Heart right ventricle (tissue), 16 donors: ENCODE results near the gene LHX2. TPM values are rescaled to one million over a fixed set of nuclear protein-coding genes. Genes with fewer than 3 reads are reported as not detected.
A peak's percentile ranks its signal among the peaks of the same experiment; 100 is the strongest.

Experiments used
- ATAC-seq, 8 donors: fragments of 200-7000 bp; cut with Tn5 transposase; one replicate each; pipeline ENCODE4 v1.9.1; 2020; ENCODE audit warnings: mild to moderate bottlenecking in 8 of 8, moderate library complexity in 8 of 8, moderate number of reproducible peaks in 1 of 8
- DNase-seq, 2 donors: peaks; one replicate each; pipeline ENCODE4 v3.0.0-alpha.2; 2020
- H3K27ac ChIP-seq, 10 donors: fragments of 200-600 bp; sonication (generic) in 2 of 10; one replicate each; pipeline versions ENCODE4 v1.5.0 to v1.8.0; 2020 to 2022; ENCODE audit warnings: mild to moderate bottlenecking in 3 of 10
- H3K27me3 ChIP-seq, 7 donors: fragments of 200-600 bp; one replicate each; pipeline ENCODE4 v1.8.0; 2021 to 2022; ENCODE audit warnings: mild to moderate bottlenecking in 2 of 7
- H3K36me3 ChIP-seq, 9 donors: fragments of 200-600 bp; sonication (generic) in 1 of 9; one replicate each; pipeline versions ENCODE4 v1.5.0 to v1.8.0; 2020 to 2022; ENCODE audit warnings: mild to moderate bottlenecking in 2 of 9
- H3K4me1 ChIP-seq, 9 donors: fragments of 200-600 bp; sonication (generic) in 1 of 9; one replicate each; pipeline versions ENCODE4 v1.5.0 to v1.8.0; 2020 to 2022; ENCODE audit warnings: mild to moderate bottlenecking in 4 of 9
- H3K4me3 ChIP-seq, 10 donors: fragments of 200-600 bp; sonication (generic) in 2 of 10; one replicate each; pipeline versions ENCODE4 v1.5.0 to v1.8.0; 2020 to 2022; ENCODE audit warnings: mild to moderate bottlenecking in 7 of 10, moderate library complexity in 2 of 10
- H3K9me3 ChIP-seq, 11 donors: fragments of 200-600 bp in 10 of 11; sonication (generic) in 2 of 11; one replicate each; pipeline versions ENCODE4 v1.5.0 to v1.8.0; 2013 to 2022; ENCODE audit warnings: mild to moderate bottlenecking in 2 of 11, control low read depth in 1 of 11, moderate library complexity in 1 of 11
- WGBS, 2 donors: extraction: QIAGEN DNeasy Blood & Tissue Kit; methylation state at CpG; one replicate each; pipeline ENCODE4 v1.1.7; 2013; ENCODE audit warnings: inconsistent platforms in 1 of 2; 5-methylcytosine and 5-hydroxymethylcytosine counted together
- intact Hi-C, 10 donors: fragments of 100-400 bp; cut with DNase I; formaldehyde crosslinking; loops; one replicate each; pipeline versions ENCODE4 v1.11.1 to v1.14.2; 2022
- polyA plus RNA-seq, 2 donors: library from polyadenylated mRNA; stranded (reverse); fragments of 200-250 nt; gene quantifications; one replicate each; pipeline ENCODE4 v1.2.3, GENCODE V29; 2013
- total RNA-seq, 10 donors: library from RNA; stranded (reverse); fragmentation: NEBNext Ultra II Directional in 3 of 10; extraction: Animal tissue kit (Norgen Biotek cat#: 25700) in 3 of 10; gene quantifications; one replicate each; pipeline versions ENCODE4 v1.2.1 to v1.2.4, GENCODE V29; 2021 to 2023
- TF ChIP-seq, protein P1 (sequence below), 9 donors: fragments of 200-600 bp; sonication (generic) in 2 of 9; IDR thresholded peaks; one replicate each; pipeline versions ENCODE4 v1.5.0 to v1.8.0; 2021 to 2022; ENCODE audit warnings: antibody characterized with exemption in 9 of 9, mild to moderate bottlenecking in 5 of 9, moderate library complexity in 1 of 9
- donor health status: Arrhythmogenic right ventricular cardiomyopathy.
- donor health status: ischemic (EF 13 %, LVEDD 7.1; RV severe dilation, severe dysfunction).
- donor health status: healthy with polysubstance abuse.
- donor health status: DM: no; HTN: yes; CAD: no.
- donor health status: DM: no; HTN: no; CAD: no.
- donor health status: ischemic (EF 25% LVEDD 6.9; RV normal size, moderate dysfunction).
- donor health status: ischemic (EF 25% LVEDD 5.7; RV mildly dilated, moderate dysfunction).
- donor health status: healthy.
- donor health status: DM: yes; HTN: yes; CAD: no.
- donor health status: Ischemic cardiomyopathy.
- donor health status: ischemic (EF 35%, LVEDD 5.7; RV mildly dilated, moderate dysfunction).
- donor health status: nonischemic (EF 11% LVEDD 7.7; RV severe dilation, severe dysfunction).
- donor health status: DM: yes; HTN: yes; CAD: no.
- donor health status: PGD.
- donor health status: ischemic (EF 29% LVEDD 5.4; RV normal size, mild dysfunction).
- donor health status: nonischemic (EF 23%, LVEDD 6.1; RV moderate dilation, normal function).

The LHX2 gene
- total and polyA plus RNA-seq, 12 donors, result 0.19 to 0.42 (median 0.37) TPM; not detected in 7

DNA sequence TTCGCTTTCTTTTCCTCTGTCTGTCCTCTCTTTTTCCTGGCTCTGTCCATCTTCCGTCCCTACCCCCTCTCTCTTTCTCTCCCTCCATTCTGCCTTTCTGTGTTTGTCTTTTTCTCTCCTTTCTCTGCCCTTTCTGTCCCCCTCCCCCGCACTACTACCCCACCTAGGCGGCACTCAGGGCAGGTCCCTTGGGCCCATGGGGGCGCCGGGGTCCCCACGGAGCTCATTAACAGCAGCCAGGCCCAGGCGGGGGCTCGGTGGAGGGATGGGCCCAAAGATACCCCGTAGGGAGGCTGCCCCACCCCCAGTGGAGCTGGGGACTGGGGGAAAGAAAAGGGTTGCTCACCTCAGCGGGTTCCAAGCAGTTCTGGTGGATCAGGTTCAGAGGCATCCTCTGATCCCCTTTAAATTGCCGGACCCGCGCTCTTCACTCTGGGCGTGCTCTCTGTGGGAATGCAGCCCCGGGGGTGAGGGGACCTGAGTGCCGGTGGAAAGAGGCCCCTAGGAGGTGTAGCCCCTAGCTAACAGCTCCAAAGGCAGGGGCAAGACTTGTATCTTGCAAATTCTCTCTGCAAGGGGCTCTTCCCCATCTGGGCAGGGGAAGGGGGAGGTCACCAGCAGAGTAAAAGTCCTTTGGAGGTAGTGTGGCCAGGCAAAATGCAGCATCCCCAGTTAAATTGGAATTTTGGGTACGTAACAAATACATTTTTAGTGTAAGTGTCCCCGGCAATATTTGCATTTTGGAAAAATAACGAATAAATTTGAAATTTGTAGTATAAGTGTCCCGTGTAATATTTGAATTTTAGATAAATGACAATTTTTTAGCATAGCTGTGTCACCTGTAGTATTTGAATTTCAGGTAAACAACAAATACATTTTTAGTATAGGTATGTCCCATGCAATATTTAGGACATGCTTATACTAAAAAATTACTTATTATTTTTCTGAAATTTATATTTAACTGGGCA, 7.4 kb downstream of the LHX2 start:
- intact Hi-C loops, result no loop called here
- WGBS, 2 donors, result 22 to 23% methylated on average over 21 of the region's 21 CpGs
- H3K4me1 ChIP-seq, result peaks cover 6 to 38% (median 23%) of the 10 kb centered on the region in 9 donors
- TF ChIP-seq, protein P1, sequence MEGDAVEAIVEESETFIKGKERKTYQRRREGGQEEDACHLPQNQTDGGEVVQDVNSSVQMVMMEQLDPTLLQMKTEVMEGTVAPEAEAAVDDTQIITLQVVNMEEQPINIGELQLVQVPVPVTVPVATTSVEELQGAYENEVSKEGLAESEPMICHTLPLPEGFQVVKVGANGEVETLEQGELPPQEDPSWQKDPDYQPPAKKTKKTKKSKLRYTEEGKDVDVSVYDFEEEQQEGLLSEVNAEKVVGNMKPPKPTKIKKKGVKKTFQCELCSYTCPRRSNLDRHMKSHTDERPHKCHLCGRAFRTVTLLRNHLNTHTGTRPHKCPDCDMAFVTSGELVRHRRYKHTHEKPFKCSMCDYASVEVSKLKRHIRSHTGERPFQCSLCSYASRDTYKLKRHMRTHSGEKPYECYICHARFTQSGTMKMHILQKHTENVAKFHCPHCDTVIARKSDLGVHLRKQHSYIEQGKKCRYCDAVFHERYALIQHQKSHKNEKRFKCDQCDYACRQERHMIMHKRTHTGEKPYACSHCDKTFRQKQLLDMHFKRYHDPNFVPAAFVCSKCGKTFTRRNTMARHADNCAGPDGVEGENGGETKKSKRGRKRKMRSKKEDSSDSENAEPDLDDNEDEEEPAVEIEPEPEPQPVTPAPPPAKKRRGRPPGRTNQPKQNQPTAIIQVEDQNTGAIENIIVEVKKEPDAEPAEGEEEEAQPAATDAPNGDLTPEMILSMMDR (IDR thresholded peaks at IDR 0.05), result no peak
- no peaks in the 10 kb centered on the region for H3K9me3 ChIP-seq
- peak overlapping the region in 7 of 10 donors; percentile 37 to 49 (median 45) for H3K4me3 ChIP-seq
- DNase-seq, result no peak
- H3K27me3 ChIP-seq, result peaks cover 42 to 100% (median 100%) of the 10 kb centered on the region in 7 donors
- ATAC-seq, result no peak
- no peak overlapping the region for H3K27ac ChIP-seq
- H3K36me3 ChIP-seq, result no peaks in the 10 kb centered on the region

DNA sequence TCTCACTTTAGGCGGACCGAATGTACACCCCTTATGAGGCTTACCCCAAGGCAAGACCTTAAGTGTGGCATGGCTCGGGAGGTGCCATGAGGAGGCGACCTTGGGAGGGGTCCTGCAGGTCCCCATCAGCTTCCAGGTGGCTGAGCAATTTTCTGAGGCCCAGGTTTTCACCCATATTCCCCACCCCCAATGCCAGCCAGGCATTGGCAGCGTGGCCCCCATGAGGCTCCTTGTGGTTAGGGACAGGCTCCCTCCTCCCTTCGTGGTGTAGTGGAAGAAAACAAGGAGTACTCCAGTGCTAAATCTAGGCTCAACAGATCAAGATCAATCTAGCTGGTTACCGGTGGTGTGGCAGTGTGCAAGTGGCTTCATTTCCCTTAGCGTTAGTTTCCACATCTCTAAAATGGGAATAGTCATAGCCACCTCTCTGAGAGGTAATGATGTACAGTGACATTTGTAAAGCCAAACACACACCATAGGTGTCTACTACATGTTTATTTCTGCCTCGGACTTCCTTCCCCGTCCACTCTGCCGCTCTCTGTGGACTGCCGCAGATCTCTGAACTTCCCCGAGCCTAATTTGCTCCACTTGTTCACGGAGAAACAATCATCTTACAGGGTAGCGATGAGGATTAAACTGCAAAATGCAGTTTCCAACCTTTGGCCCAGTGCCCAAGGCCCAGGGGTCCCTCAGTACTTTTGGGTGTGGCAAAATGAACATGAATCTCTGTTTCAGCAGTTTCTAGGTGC, 8.4 kb downstream of the LHX2 start:
- DNase-seq, result no peak
- no peaks in the 10 kb centered on the region for H3K36me3 ChIP-seq
- no peaks in the 10 kb centered on the region for H3K9me3 ChIP-seq
- intact Hi-C loops, result no loop called here
- peaks cover 38 to 100% (median 99%) of the 10 kb centered on the region in 7 donors for H3K27me3 ChIP-seq
- no peak overlapping the region for H3K27ac ChIP-seq
- no peak for ATAC-seq
- WGBS, 2 donors, result 21 to 32% methylated on average over 15 of the region's 15 CpGs
- TF ChIP-seq, protein P1 (IDR thresholded peaks at IDR 0.05), result no peak
- H3K4me3 ChIP-seq, result no peak overlapping the region
- peaks cover 6 to 37% (median 23%) of the 10 kb centered on the region in 9 donors for H3K4me1 ChIP-seq

DNA sequence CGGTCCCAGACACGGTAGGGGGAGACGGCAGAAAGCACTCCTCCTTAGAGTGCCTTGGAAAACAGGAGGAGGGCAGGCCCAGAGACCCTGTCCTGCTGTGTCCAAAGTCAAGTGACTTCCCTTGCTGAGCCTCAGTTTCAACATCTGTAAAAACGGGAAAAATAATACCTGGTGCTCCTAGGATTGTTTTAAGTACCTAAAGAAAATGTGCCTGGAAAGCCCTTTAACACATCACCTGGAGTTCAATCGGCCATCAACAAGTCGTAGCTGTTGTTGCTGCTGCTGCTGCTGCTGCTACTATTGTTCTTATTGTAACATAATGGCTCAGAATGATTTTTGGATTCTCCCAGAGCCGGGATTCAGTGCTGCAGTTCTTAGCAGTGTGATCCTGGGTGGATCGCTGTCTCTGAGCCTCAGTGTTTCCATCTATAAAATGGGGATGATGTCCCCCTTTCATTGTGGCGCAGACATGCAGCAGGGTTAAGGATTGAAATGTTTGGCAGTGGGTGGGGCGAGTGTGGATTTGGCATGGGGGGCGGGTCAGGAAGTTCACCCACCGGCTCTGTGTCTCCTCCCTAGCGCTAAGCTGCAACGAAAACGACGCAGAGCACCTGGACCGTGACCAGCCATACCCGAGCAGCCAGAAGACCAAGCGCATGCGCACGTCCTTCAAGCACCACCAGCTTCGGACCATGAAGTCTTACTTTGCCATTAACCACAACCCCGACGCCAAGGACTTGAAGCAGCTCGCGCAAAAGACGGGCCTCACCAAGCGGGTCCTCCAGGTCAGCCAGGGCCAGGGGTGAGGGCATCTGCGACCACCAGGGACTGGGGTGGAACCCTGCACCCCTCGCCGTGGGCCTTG, 9.2 kb downstream of the LHX2 start:
- peaks cover 6 to 32% (median 22%) of the 10 kb centered on the region in 9 donors for H3K4me1 ChIP-seq
- no peaks in the 10 kb centered on the region for H3K9me3 ChIP-seq
- intact Hi-C loops, result no loop called here
- H3K4me3 ChIP-seq, result no peak overlapping the region
- DNase-seq (no peak), ATAC-seq (no peak)
- 29% methylated on average over 31 of the region's 31 CpGs for WGBS, 2 donors
- TF ChIP-seq, protein P1 (IDR thresholded peaks at IDR 0.05), result no peak
- no peak overlapping the region for H3K27ac ChIP-seq
- no peaks in the 10 kb centered on the region for H3K36me3 ChIP-seq
- peaks cover 30 to 100% (median 97%) of the 10 kb centered on the region in 7 donors for H3K27me3 ChIP-seq
